ENCODE results near the gene ITPR1.

Gene ITPR1

DNA sequence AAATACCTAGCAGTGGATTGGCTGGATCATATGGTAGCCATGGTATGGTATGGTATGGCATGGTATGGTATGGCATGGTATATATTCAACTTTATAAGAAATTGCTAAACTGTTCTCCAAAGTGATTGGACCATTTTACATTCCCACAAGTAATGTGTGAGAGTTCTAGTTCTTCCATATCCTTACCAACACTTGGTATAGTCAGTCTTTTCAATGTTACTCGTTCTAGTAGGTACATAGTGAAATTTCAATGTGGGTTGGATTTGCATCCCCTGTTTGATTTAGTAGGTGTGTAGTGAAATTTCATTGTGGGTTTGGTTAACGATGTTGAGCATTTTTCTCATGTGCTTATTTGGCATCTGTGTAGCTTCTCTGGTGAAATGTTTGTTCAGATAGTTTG, 154.3 kb downstream of the ITPR1 start:
- no peak overlapping the region for H3K4me3 ChIP-seq (ENCODE audit: low read length, poor library complexity, severe bottlenecking)
- no peaks in the 10 kb centered on the region for H4K20me1 ChIP-seq (ENCODE audit: insufficient read depth, low read length, poor library complexity, severe bottlenecking)
- H3K27me3 ChIP-seq (ENCODE audit: insufficient read depth, low read length, poor library complexity, severe bottlenecking): no peaks in the 10 kb centered on the region
- H3K4me1 ChIP-seq (ENCODE audit: insufficient read depth, low read length, poor library complexity, severe bottlenecking): no peaks in the 10 kb centered on the region
- H3F3A ChIP-seq (ENCODE audit: low read depth): no peaks in the 10 kb centered on the region
- H3K9me3 ChIP-seq (ENCODE audit: insufficient read depth, low read depth, low read length): no peaks in the 10 kb centered on the region
- H3K79me2 ChIP-seq (ENCODE audit: insufficient read depth, low read length): no peaks in the 10 kb centered on the region
- H2AFZ ChIP-seq (ENCODE audit: low read length): no peak overlapping the region
- no peaks in the 10 kb centered on the region for H3K9me2 ChIP-seq (replicated peaks; ENCODE audit: low read depth, low read length)
- no peak overlapping the region for H3K4me2 ChIP-seq (ENCODE audit: low read depth, low read length, poor library complexity, severe bottlenecking)
- TF ChIP-seq, protein P1, sequence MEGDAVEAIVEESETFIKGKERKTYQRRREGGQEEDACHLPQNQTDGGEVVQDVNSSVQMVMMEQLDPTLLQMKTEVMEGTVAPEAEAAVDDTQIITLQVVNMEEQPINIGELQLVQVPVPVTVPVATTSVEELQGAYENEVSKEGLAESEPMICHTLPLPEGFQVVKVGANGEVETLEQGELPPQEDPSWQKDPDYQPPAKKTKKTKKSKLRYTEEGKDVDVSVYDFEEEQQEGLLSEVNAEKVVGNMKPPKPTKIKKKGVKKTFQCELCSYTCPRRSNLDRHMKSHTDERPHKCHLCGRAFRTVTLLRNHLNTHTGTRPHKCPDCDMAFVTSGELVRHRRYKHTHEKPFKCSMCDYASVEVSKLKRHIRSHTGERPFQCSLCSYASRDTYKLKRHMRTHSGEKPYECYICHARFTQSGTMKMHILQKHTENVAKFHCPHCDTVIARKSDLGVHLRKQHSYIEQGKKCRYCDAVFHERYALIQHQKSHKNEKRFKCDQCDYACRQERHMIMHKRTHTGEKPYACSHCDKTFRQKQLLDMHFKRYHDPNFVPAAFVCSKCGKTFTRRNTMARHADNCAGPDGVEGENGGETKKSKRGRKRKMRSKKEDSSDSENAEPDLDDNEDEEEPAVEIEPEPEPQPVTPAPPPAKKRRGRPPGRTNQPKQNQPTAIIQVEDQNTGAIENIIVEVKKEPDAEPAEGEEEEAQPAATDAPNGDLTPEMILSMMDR (conservative IDR thresholded peaks at IDR 0.05; ENCODE audit: low read length): no peak
- TF ChIP-seq EZH2phosphoT487 (IDR thresholded peaks at IDR 0.05; ENCODE audit: borderline replicate concordance): no peak
- H3K9ac ChIP-seq (ENCODE audit: low read depth, low read length, poor library complexity, severe bottlenecking): no peak overlapping the region
- H3K36me3 ChIP-seq (ENCODE audit: insufficient read depth, low read length): peaks cover 62% of the 10 kb centered on the region

DNA sequence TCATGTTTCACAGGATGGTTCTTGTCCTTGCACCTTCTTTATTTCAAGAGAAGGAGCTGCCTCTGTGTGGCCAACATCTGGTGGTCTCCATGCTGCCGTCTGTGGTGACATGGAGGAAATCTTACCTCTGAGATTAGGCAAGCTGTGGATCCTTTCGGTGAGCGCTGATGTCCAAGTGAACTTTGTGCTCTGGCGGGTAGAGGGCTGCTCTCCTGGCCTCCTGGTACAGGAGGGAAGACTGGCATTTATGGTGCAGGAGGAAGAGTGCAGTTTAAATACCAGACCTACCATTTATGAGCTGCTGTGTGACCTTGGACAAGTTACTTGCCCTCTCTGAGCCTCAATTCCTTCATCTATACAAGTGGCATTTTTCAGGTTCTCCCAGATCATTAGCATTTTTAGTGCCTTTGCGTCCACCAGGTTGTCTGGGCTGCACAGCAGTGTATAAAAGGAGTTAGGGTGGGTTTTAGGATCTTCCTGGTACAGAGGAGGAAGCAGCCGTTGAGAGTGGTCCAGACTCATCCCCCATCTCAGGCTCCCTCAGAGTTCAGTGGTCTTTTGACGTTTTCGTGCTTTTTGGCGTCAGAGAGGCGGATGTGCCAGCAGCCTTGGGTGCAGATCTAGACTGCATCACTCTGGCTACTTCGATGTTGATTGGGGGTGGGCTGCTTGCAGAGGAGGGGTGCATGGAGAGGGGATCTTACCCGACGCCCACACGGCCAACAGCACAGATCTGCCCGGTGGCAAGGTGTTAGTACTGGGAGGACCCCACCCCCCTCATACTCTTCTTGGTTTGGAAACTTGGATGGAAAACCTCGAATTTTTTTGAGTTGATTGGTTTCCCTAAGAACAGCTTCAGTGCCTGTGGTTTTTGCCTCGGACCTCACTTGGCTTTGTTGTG, 162.2 kb downstream of the ITPR1 start:
- Histone ChIP-seq H2AFZ (ENCODE audit: low read length) (no peak overlapping the region), H3K9me3 (ENCODE audit: insufficient read depth, low read depth, low read length) (no peaks in the 10 kb centered on the region), H4K20me1 (ENCODE audit: insufficient read depth, low read length, poor library complexity, severe bottlenecking) (no peaks in the 10 kb centered on the region), H3K79me2 (ENCODE audit: insufficient read depth, low read length) (no peaks in the 10 kb centered on the region), H3K9me2 (replicated peaks; ENCODE audit: low read depth, low read length) (no peaks in the 10 kb centered on the region), H3K4me1 (ENCODE audit: insufficient read depth, low read length, poor library complexity, severe bottlenecking) (no peaks in the 10 kb centered on the region), H3K36me3 (ENCODE audit: insufficient read depth, low read length) (peaks cover 49% of the 10 kb centered on the region; the same call in 1 of the 2 replicates), H3K4me2 (ENCODE audit: low read depth, low read length, poor library complexity, severe bottlenecking) (no peak overlapping the region), H3K4me3 (ENCODE audit: low read length, poor library complexity, severe bottlenecking) (no peak overlapping the region), H3F3A (ENCODE audit: low read depth) (no peaks in the 10 kb centered on the region), H3K9ac (ENCODE audit: low read depth, low read length, poor library complexity, severe bottlenecking) (no peak overlapping the region), H3K27me3 (ENCODE audit: insufficient read depth, low read length, poor library complexity, severe bottlenecking) (no peaks in the 10 kb centered on the region)
- TF ChIP-seq, protein P1 (conservative IDR thresholded peaks at IDR 0.05; ENCODE audit: low read length): no peak
- no peak for TF ChIP-seq EZH2phosphoT487 (IDR thresholded peaks at IDR 0.05; ENCODE audit: borderline replicate concordance)

DNA sequence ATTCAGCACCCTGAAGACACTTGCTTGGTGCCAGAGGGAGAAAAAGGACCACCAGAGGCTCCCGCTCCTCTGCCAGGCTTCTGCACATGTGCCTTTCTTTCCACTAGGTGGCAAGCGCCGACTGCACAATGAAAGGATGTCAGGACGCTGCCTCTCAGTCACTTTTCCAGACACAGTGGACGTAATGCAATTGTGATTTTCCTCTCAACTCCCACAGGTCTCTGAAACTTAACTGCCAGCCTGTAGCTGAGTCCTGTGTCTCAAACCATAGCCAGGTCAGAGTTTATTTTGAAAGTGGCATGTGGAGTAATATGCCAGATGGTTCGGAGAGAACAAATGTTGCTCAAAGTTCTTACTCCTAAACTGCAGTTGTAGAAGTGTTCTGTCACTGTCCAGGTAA, 162.9 kb downstream of the ITPR1 start:
- Histone ChIP-seq H3K36me3 (ENCODE audit: insufficient read depth, low read length) (peaks cover 53% of the 10 kb centered on the region; the same call in 1 of the 2 replicates), H2AFZ (ENCODE audit: low read length) (no peak overlapping the region)

More for the DNA sequence above, 162.9 kb downstream of the ITPR1 start:
- H3K9ac ChIP-seq (ENCODE audit: low read depth, low read length, poor library complexity, severe bottlenecking): no peak overlapping the region
- no peaks in the 10 kb centered on the region for H3K4me1 ChIP-seq (ENCODE audit: insufficient read depth, low read length, poor library complexity, severe bottlenecking)
- H3K9me3 ChIP-seq (ENCODE audit: insufficient read depth, low read depth, low read length): no peaks in the 10 kb centered on the region
- no peaks in the 10 kb centered on the region for H3K9me2 ChIP-seq (replicated peaks; ENCODE audit: low read depth, low read length)
- no peaks in the 10 kb centered on the region for H3F3A ChIP-seq (ENCODE audit: low read depth)
- TF ChIP-seq, protein P1 (conservative IDR thresholded peaks at IDR 0.05; ENCODE audit: low read length): peak; percentile 65
- TF ChIP-seq EZH2phosphoT487 (IDR thresholded peaks at IDR 0.05; ENCODE audit: borderline replicate concordance): no peak
- no peaks in the 10 kb centered on the region for H3K27me3 ChIP-seq (ENCODE audit: insufficient read depth, low read length, poor library complexity, severe bottlenecking)
- H3K4me2 ChIP-seq (ENCODE audit: low read depth, low read length, poor library complexity, severe bottlenecking): no peak overlapping the region
- no peaks in the 10 kb centered on the region for H3K79me2 ChIP-seq (ENCODE audit: insufficient read depth, low read length)
- H3K4me3 ChIP-seq (ENCODE audit: low read length, poor library complexity, severe bottlenecking): no peak overlapping the region
- H4K20me1 ChIP-seq (ENCODE audit: insufficient read depth, low read length, poor library complexity, severe bottlenecking): no peaks in the 10 kb centered on the region

All from Loucy (cell line).